Left lung (tissue), 10 donors: Measurements from ENCODE around the gene AK5. TPM values are rescaled to one million over a fixed set of nuclear protein-coding genes. Genes with fewer than 3 reads are reported as not detected.
"Not testable (repeated sequence)": the region's sequence is repeated elsewhere in the genome, so short reads cannot be mapped to it uniquely, and the experiment has no call there.

Experiments
- ATAC-seq: fragments of 200-7000 bp; cut with Tn5 transposase; one replicate; pipeline ENCODE4 v1.9.1; 2020; ENCODE audit warnings: moderate library complexity
- DNase-seq, 4 donors: peaks; one replicate each; pipeline ENCODE4 v3.0.0-alpha.2; 2013 to 2020
- H3K27ac ChIP-seq, 2 donors: fragments of 200-600 bp; sonication (generic) in 1 of 2; one replicate each; pipeline versions ENCODE4 v1.5.0 to v1.8.0; 2020 to 2021
- H3K27me3 ChIP-seq, 2 donors: fragments of 200-600 bp; sonication (generic) in 1 of 2; one replicate each; pipeline versions ENCODE4 v1.5.0 to v1.8.0; 2020 to 2021
- H3K36me3 ChIP-seq, 2 donors: fragments of 200-600 bp; sonication (generic) in 1 of 2; one replicate each; pipeline versions ENCODE4 v1.5.0 to v1.8.0; 2020 to 2021
- H3K4me1 ChIP-seq, 2 donors: fragments of 200-600 bp; one replicate each; pipeline ENCODE4 v1.8.0; 2021
- H3K4me3 ChIP-seq, 2 donors: fragments of 200-600 bp; sonication (generic) in 1 of 2; one replicate each; pipeline versions ENCODE4 v1.5.0 to v1.8.0; 2020 to 2021; ENCODE audit warnings: mild to moderate bottlenecking in 1 of 2
- H3K9me3 ChIP-seq, 2 donors: fragments of 200-600 bp; sonication (generic) in 1 of 2; one replicate each; pipeline versions ENCODE4 v1.5.0 to v1.8.0; 2020 to 2021
- intact Hi-C, 2 donors: fragments of 100-400 bp; cut with DNase I; formaldehyde crosslinking; loops; one replicate each; pipeline versions ENCODE4 v1.11.2 to v1.14.2; 2022
- polyA plus RNA-seq, 6 donors: library from polyadenylated mRNA; unstranded; fragments of 120-200 nt; gene quantifications; one replicate each; pipeline ENCODE4 v1.2.1, GENCODE V29; 2013; ENCODE audit not compliant: insufficient read length in 6 of 6
- total RNA-seq, 2 donors: library from RNA; stranded (reverse); fragmentation: NEBNext Ultra II Directional; extraction: Animal tissue kit (Norgen Biotek cat#: 25700); gene quantifications; one replicate each; pipeline ENCODE4 v1.2.1, GENCODE V29; 2021
- TF ChIP-seq, protein P1 (sequence below), 2 donors: fragments of 200-600 bp; sonication (generic) in 1 of 2; IDR thresholded peaks; one replicate each; pipeline versions ENCODE4 v1.5.0 to v1.8.0; 2021; ENCODE audit warnings: antibody characterized with exemption in 2 of 2
- donor health status: DM: no; HTN: yes; CAD: no.
- donor health status: DM: no; HTN: no; CAD: no.

The AK5 gene
- total and polyA plus RNA-seq, 8 donors, result 0.29 to 1.4 (median 0.80) TPM

GRCh38 chr1:77406661-77407060 lies 124.8 kb downstream of the AK5 start:
- Histone ChIP-seq H3K4me3 (no peak overlapping the region), H3K4me1 (no peaks in the 10 kb centered on the region), H3K27ac (no peak overlapping the region), H3K36me3 (no peaks in the 10 kb centered on the region), H3K27me3 (no peaks in the 10 kb centered on the region), H3K9me3 (peaks cover 0 to 3% of the 10 kb centered on the region in 2 donors)
- DNase-seq (no peak), ATAC-seq (no peak)
- TF ChIP-seq, protein P1, sequence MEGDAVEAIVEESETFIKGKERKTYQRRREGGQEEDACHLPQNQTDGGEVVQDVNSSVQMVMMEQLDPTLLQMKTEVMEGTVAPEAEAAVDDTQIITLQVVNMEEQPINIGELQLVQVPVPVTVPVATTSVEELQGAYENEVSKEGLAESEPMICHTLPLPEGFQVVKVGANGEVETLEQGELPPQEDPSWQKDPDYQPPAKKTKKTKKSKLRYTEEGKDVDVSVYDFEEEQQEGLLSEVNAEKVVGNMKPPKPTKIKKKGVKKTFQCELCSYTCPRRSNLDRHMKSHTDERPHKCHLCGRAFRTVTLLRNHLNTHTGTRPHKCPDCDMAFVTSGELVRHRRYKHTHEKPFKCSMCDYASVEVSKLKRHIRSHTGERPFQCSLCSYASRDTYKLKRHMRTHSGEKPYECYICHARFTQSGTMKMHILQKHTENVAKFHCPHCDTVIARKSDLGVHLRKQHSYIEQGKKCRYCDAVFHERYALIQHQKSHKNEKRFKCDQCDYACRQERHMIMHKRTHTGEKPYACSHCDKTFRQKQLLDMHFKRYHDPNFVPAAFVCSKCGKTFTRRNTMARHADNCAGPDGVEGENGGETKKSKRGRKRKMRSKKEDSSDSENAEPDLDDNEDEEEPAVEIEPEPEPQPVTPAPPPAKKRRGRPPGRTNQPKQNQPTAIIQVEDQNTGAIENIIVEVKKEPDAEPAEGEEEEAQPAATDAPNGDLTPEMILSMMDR (IDR thresholded peaks at IDR 0.05), result no peak
- intact Hi-C loops, result no loop called here

DNA sequence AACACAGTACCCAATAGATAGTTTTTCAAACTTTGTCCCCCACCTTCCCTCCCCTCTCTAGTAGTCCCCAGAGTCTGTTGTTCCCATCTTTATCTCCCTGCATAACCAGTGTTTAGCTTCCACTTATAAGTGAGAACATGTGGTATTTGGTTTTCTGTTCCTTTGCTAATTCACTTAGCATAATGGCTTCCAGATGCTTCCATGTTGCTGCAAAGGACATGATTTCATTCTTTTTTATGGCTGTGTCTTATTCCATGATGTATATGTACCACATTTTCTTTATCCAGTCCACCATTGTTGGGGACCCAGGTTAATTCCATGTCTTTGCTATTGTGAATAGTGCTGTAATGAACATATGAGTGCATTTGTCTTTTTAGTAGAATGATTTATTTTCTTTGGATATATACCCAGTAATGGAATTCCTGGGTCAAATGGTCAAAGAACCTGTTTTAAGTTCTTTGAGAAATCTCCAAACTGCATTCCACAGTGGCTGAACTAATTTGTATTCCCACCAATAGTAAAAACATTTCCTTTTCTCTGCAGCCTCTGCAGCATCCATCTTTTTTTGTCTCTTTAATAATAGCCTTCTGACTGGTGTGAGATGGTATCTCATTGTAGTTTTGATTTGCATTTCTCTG lies 126.0 kb downstream of the AK5 start:
- intact Hi-C loops, result no loop called here
- no peak for DNase-seq
- Histone ChIP-seq H3K9me3 (peaks cover 0 to 3% of the 10 kb centered on the region in 2 donors), H3K36me3 (no peaks in the 10 kb centered on the region), H3K27me3 (peaks cover 0 to 6% of the 10 kb centered on the region in 2 donors), H3K27ac (no peak overlapping the region), H3K4me1 (peaks cover 0 to 9% of the 10 kb centered on the region in 2 donors), H3K4me3 (no peak overlapping the region)
- TF ChIP-seq, protein P1 (IDR thresholded peaks at IDR 0.05), result no peak
- ATAC-seq, result no peak

- intact Hi-C loops, ATAC-seq: not testable (repeated sequence)
These were observed 127.1 kb downstream of the AK5 start for GRCh38 chr1:77408933-77409332.

GRCh38 chr1:77412069-77412819 lies 130.4 kb downstream of the AK5 start:
- no peak overlapping the region for H3K27ac ChIP-seq

More at GRCh38 chr1:77408933-77409332, 127.1 kb downstream of the AK5 start:
- not testable (repeated sequence) for H3K4me3 ChIP-seq, H3K27me3 ChIP-seq, H3K36me3 ChIP-seq, H3K9me3 ChIP-seq, DNase-seq, H3K27ac ChIP-seq
- H3K4me1 ChIP-seq, result peaks cover 0 to 16% of the 10 kb centered on the region in 2 donors

DNA sequence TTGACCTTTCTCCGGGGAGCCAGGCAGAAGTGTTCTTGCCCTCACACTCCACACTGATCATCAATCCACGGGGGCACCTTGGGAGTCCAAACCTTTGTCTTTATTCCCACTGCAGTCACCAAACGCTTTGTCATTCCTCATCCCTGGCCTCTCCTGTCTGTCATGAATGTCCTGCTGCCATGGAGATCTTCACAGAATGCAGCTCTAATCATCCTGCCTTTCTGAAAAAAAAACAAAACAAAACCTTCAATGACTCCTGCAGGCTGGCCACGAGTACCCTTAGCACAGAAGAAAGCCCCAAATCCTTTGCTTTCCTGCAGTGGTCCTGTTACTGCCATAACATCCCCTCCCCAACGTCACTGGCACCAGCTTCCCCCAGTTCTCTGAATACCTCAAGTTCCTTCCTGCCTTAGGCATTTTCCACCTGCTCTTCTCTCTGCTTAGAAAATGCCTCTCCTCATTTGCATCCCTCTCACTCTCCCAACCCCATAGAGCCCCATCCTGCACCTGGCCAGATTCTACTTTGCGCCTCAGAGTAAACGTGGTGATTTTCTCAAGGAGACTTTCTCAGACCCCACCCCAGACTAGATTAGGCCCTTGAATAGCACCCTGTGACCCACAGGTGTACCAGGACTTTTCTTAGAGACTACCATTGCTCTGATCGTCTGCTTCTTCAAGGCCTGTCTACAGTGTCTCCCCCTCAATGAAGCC lies 131.2 kb downstream of the AK5 start:
- TF ChIP-seq, protein P1 (IDR thresholded peaks at IDR 0.05), result no peak
- no peak for ATAC-seq
- intact Hi-C loops, result no loop called here
- Histone ChIP-seq H3K9me3 (peaks cover 0 to 3% of the 10 kb centered on the region in 2 donors), H3K36me3 (no peaks in the 10 kb centered on the region), H3K27ac (no peak overlapping the region), H3K4me3 (no peak overlapping the region), H3K27me3 (peaks cover 0 to 10% of the 10 kb centered on the region in 2 donors), H3K4me1 (peaks cover 3 to 32% of the 10 kb centered on the region in 2 donors)
- DNase-seq, result no peak

More at GRCh38 chr1:77412069-77412819, 130.4 kb downstream of the AK5 start:
- DNase-seq (no peak), ATAC-seq (peak; percentile 22)
- H3K27me3 ChIP-seq, result peaks cover 0 to 10% of the 10 kb centered on the region in 2 donors
- peaks cover 3 to 32% of the 10 kb centered on the region in 2 donors for H3K4me1 ChIP-seq
- intact Hi-C loops, result no loop called here
- TF ChIP-seq, protein P1 (IDR thresholded peaks at IDR 0.05), result no peak
- no peak overlapping the region for H3K4me3 ChIP-seq
- H3K36me3 ChIP-seq, result no peaks in the 10 kb centered on the region
- peaks cover 0 to 3% of the 10 kb centered on the region in 2 donors for H3K9me3 ChIP-seq
